ENCODE results near the gene PI4K2A. TPM values are rescaled to one million over a fixed set of nuclear protein-coding genes. Genes with fewer than 3 reads are reported as not detected.

The PI4K2A gene
- total RNA-seq, 2 donors from 2014 or later = 12.3 to 26.2 TPM

GRCh38 chr10:97628228-97628627 is 12.2 kb upstream of the PI4K2A start:
- Histone ChIP-seq H3K9me3 (no peaks in the 10 kb centered on the region), H3K4me1 (replicated peaks) (no peaks in the 10 kb centered on the region), H3K36me3 (no peaks in the 10 kb centered on the region), H3K27ac (no peak overlapping the region), H3K4me3 (no peak overlapping the region), H3K27me3 (replicated peaks; ENCODE audit: insufficient read depth) (no peaks in the 10 kb centered on the region)
- DNase-seq (ENCODE audit: low spot score) = no peak
- TF ChIP-seq POLR2AphosphoS5 (IDR thresholded peaks at IDR 0.05) = no peak
- TF ChIP-seq POLR2A (IDR thresholded peaks at IDR 0.05) = no peak
- TF ChIP-seq CTCF (IDR thresholded peaks at IDR 0.05) = no peak
- WGBS = 78% methylated on average over 3 of the region's 3 CpGs
- intact Hi-C loops (cut with DNase I) = no loop called here

- Histone ChIP-seq H3K36me3 (no peaks in the 10 kb centered on the region), H3K4me3 (no peak overlapping the region), H3K27ac (no peak overlapping the region), H3K4me1 (replicated peaks) (no peaks in the 10 kb centered on the region), H3K27me3 (replicated peaks; ENCODE audit: insufficient read depth) (no peaks in the 10 kb centered on the region), H3K9me3 (no peaks in the 10 kb centered on the region)
- 95% methylated on average over 5 of the region's 5 CpGs for WGBS
- intact Hi-C loops (cut with DNase I) = no loop called here
- DNase-seq (ENCODE audit: low spot score) = no peak
- TF ChIP-seq POLR2AphosphoS5 (IDR thresholded peaks at IDR 0.05) (no peak), POLR2A (IDR thresholded peaks at IDR 0.05) (no peak), CTCF (IDR thresholded peaks at IDR 0.05) (no peak)
Measured at GRCh38 chr10:97629289-97629688, 11.2 kb upstream of the PI4K2A start.

GRCh38 chr10:97631098-97631497 is 9.4 kb upstream of the PI4K2A start:
- TF ChIP-seq CTCF (IDR thresholded peaks at IDR 0.05) (no peak), POLR2AphosphoS5 (IDR thresholded peaks at IDR 0.05) (no peak), POLR2A (IDR thresholded peaks at IDR 0.05) (no peak)
- Histone ChIP-seq H3K4me1 (replicated peaks) (no peaks in the 10 kb centered on the region), H3K4me3 (no peak overlapping the region), H3K36me3 (no peaks in the 10 kb centered on the region), H3K27me3 (replicated peaks; ENCODE audit: insufficient read depth) (no peaks in the 10 kb centered on the region), H3K27ac (no peak overlapping the region), H3K9me3 (no peaks in the 10 kb centered on the region)
- DNase-seq (ENCODE audit: low spot score) = no peak
- intact Hi-C loops (cut with DNase I) = no loop called here

- intact Hi-C loops (cut with DNase I) = no loop called here
- peak; percentile 92 for DNase-seq (ENCODE audit: low spot score)
- H3K4me3 ChIP-seq = peak within 1 kb of the TSS; percentile 68 to 78
- TF ChIP-seq POLR2A (IDR thresholded peaks at IDR 0.05) (no peak), CTCF (IDR thresholded peaks at IDR 0.05) (no peak), POLR2AphosphoS5 (IDR thresholded peaks at IDR 0.05) (peak; percentile 88)
- no peaks in the 10 kb centered on the region for H3K4me1 ChIP-seq (replicated peaks)
- no peaks in the 10 kb centered on the region for H3K27me3 ChIP-seq (replicated peaks; ENCODE audit: insufficient read depth)
- WGBS = 4% methylated on average over 59 of the region's 62 CpGs
- peak within 1 kb of the TSS; percentile 54 to 67 for H3K27ac ChIP-seq
- H3K9me3 ChIP-seq = no peaks in the 10 kb centered on the region
- no peaks in the 10 kb centered on the region for H3K36me3 ChIP-seq
Measured at GRCh38 chr10:97632949-97633884, 7.3 kb upstream of the PI4K2A start, which contains the start of gene MORN4. MORN4 (minus strand) TSS chr10:97633500; CDS start chr10:97619653, 13,847 bp downstream.

GRCh38 chr10:97633921-97634320 is 6.5 kb upstream of the PI4K2A start:
- intact Hi-C loops (cut with DNase I) = no loop called here
- Histone ChIP-seq H3K4me3 (peak overlapping the region; percentile 68 to 78), H3K36me3 (no peaks in the 10 kb centered on the region), H3K27me3 (replicated peaks; ENCODE audit: insufficient read depth) (no peaks in the 10 kb centered on the region), H3K27ac (peak overlapping the region; percentile 54 to 67), H3K4me1 (replicated peaks) (no peaks in the 10 kb centered on the region), H3K9me3 (no peaks in the 10 kb centered on the region)
- no peak for TF ChIP-seq POLR2AphosphoS5 (IDR thresholded peaks at IDR 0.05)
- peak in 1 of 4 experiments; percentile 27 for TF ChIP-seq CTCF (IDR thresholded peaks at IDR 0.05)
- no peak for TF ChIP-seq POLR2A (IDR thresholded peaks at IDR 0.05)
- WGBS = 86% methylated on average over 8 of the region's 8 CpGs
- DNase-seq (ENCODE audit: low spot score) = no peak

Data from prostate gland (tissue), 2 donors.